ENCODE measurements around the gene CXCL14.

The CXCL14 gene

GRCh38 chr5:135578685-135579341 lies at the start of gene CXCL14:
Gene CXCL14, minus strand, starts transcription at chr5:135578991. Its CDS starts 213 bp downstream, at chr5:135578778.
- CTCF ChIA-PET, result interaction anchor here (7.2 kb wide), 1 partner anchor 12 kb away, joined by 36 read pairs; no protein-coding TSS in a partner anchor
- no peaks in the 10 kb centered on the region for H3K36me3 Mint-ChIP-seq
- H3K27me3 Mint-ChIP-seq, result peaks cover 81% of the 10 kb centered on the region
- H3K4me1 Mint-ChIP-seq, result peaks cover 2% of the 10 kb centered on the region
- no peak for DNase-seq
- no peak within 1 kb of the TSS for H3K4me3 Mint-ChIP-seq
- H3K27ac Mint-ChIP-seq, result no peak within 1 kb of the TSS
- H3K9me3 Mint-ChIP-seq, result no peaks in the 10 kb centered on the region

- Mint-ChIP-seq H3K4me1 (no peaks in the 10 kb centered on the region), H3K36me3 (no peaks in the 10 kb centered on the region), H3K9me3 (no peaks in the 10 kb centered on the region), H3K27ac (no peak overlapping the region), H3K27me3 (peaks cover 19% of the 10 kb centered on the region), H3K4me3 (no peak overlapping the region)
- CTCF ChIA-PET, result interaction anchor here (0.7 kb wide), 1 partner anchor 65 kb away, joined by 3 read pairs; no protein-coding TSS in a partner anchor
- DNase-seq, result no peak
Observed at GRCh38 chr5:135626636-135627035, 47.8 kb upstream of the CXCL14 start.

- peaks cover 19% of the 10 kb centered on the region for H3K27me3 Mint-ChIP-seq
- H3K4me1 Mint-ChIP-seq, result no peaks in the 10 kb centered on the region
- H3K36me3 Mint-ChIP-seq, result no peaks in the 10 kb centered on the region
- H3K27ac Mint-ChIP-seq, result no peak overlapping the region
- no peaks in the 10 kb centered on the region for H3K9me3 Mint-ChIP-seq
- no peak for DNase-seq
- CTCF ChIA-PET, result interaction anchor here (1.1 kb wide), 1 partner anchor 65 kb away, joined by 3 read pairs; no protein-coding TSS in a partner anchor
- H3K4me3 Mint-ChIP-seq, result no peak overlapping the region
Observed at GRCh38 chr5:135625961-135626360, 47.2 kb upstream of the CXCL14 start.

- Mint-ChIP-seq H3K27me3 (peaks cover 19% of the 10 kb centered on the region), H3K4me1 (no peaks in the 10 kb centered on the region), H3K27ac (no peak overlapping the region), H3K4me3 (no peak overlapping the region), H3K36me3 (no peaks in the 10 kb centered on the region), H3K9me3 (peaks cover 1% of the 10 kb centered on the region)
- CTCF ChIA-PET, result interaction anchor here (1.1 kb wide), 1 partner anchor 64 kb away, joined by 3 read pairs; no protein-coding TSS in a partner anchor
- no peak for DNase-seq
Observed at GRCh38 chr5:135625486-135625885, 46.7 kb upstream of the CXCL14 start.

- H3K9me3 Mint-ChIP-seq, result peaks cover 1% of the 10 kb centered on the region
- H3K27me3 Mint-ChIP-seq, result peaks cover 19% of the 10 kb centered on the region
- DNase-seq, result no peak
- CTCF ChIA-PET, result interaction anchor here (1.1 kb wide), 1 partner anchor 64 kb away, joined by 3 read pairs; no protein-coding TSS in a partner anchor
- H3K4me1 Mint-ChIP-seq, result no peaks in the 10 kb centered on the region
- H3K36me3 Mint-ChIP-seq, result no peaks in the 10 kb centered on the region
- no peak overlapping the region for H3K4me3 Mint-ChIP-seq
- H3K27ac Mint-ChIP-seq, result no peak overlapping the region
Observed at GRCh38 chr5:135625061-135625460, 46.3 kb upstream of the CXCL14 start.

GRCh38 chr5:135623186-135623715 lies 44.5 kb upstream of the CXCL14 start:
- no peak overlapping the region for H3K4me3 Mint-ChIP-seq
- CTCF ChIA-PET, result no interaction called here
- H3K4me1 Mint-ChIP-seq, result no peaks in the 10 kb centered on the region
- peaks cover 13% of the 10 kb centered on the region for H3K9me3 Mint-ChIP-seq
- DNase-seq, result no peak
- H3K27me3 Mint-ChIP-seq, result peaks cover 12% of the 10 kb centered on the region
- H3K27ac Mint-ChIP-seq, result no peak overlapping the region
- no peaks in the 10 kb centered on the region for H3K36me3 Mint-ChIP-seq

GRCh38 chr5:135615581-135616260 lies 36.9 kb upstream of the CXCL14 start:
- peaks cover 4% of the 10 kb centered on the region for H3K27me3 Mint-ChIP-seq
- no peak overlapping the region for H3K4me3 Mint-ChIP-seq
- H3K27ac Mint-ChIP-seq, result no peak overlapping the region
- H3K9me3 Mint-ChIP-seq, result peaks cover 15% of the 10 kb centered on the region
- H3K36me3 Mint-ChIP-seq, result no peaks in the 10 kb centered on the region
- no peaks in the 10 kb centered on the region for H3K4me1 Mint-ChIP-seq
- no peak for DNase-seq
- CTCF ChIA-PET, result no interaction called here

- Mint-ChIP-seq H3K4me1 (no peaks in the 10 kb centered on the region), H3K27me3 (peaks cover 4% of the 10 kb centered on the region), H3K9me3 (peaks cover 15% of the 10 kb centered on the region), H3K36me3 (no peaks in the 10 kb centered on the region), H3K4me3 (no peak overlapping the region), H3K27ac (no peak overlapping the region)
- no peak for DNase-seq
- CTCF ChIA-PET, result no interaction called here
Observed at GRCh38 chr5:135615171-135615570, 36.4 kb upstream of the CXCL14 start.

- DNase-seq, result no peak
- no peaks in the 10 kb centered on the region for H3K4me1 Mint-ChIP-seq
- CTCF ChIA-PET, result interaction anchor here (0.8 to 1.2 kb wide), 2 partner anchors 9 to 44 kb away, joined by 4 to 5 read pairs; no protein-coding TSS in a partner anchor
- no peak overlapping the region for H3K4me3 Mint-ChIP-seq
- H3K27me3 Mint-ChIP-seq, result peaks cover 17% of the 10 kb centered on the region
- H3K27ac Mint-ChIP-seq, result no peak overlapping the region
- H3K9me3 Mint-ChIP-seq, result no peaks in the 10 kb centered on the region
- no peaks in the 10 kb centered on the region for H3K36me3 Mint-ChIP-seq
Observed at GRCh38 chr5:135609981-135610380, 31.2 kb upstream of the CXCL14 start.

GRCh38 chr5:135608761-135609443 lies 30.1 kb upstream of the CXCL14 start:
- CTCF ChIA-PET, result interaction anchor here (0.8 to 1.2 kb wide), 2 partner anchors 10 to 43 kb away, joined by 4 to 5 read pairs; no protein-coding TSS in a partner anchor
- H3K4me3 Mint-ChIP-seq, result no peak overlapping the region
- DNase-seq, result no peak
- no peak overlapping the region for H3K27ac Mint-ChIP-seq
- no peaks in the 10 kb centered on the region for H3K4me1 Mint-ChIP-seq
- H3K36me3 Mint-ChIP-seq, result no peaks in the 10 kb centered on the region
- H3K9me3 Mint-ChIP-seq, result no peaks in the 10 kb centered on the region
- peaks cover 18% of the 10 kb centered on the region for H3K27me3 Mint-ChIP-seq

- H3K27me3 Mint-ChIP-seq, result peaks cover 22% of the 10 kb centered on the region
- no peaks in the 10 kb centered on the region for H3K36me3 Mint-ChIP-seq
- H3K4me1 Mint-ChIP-seq, result no peaks in the 10 kb centered on the region
- H3K4me3 Mint-ChIP-seq, result no peak overlapping the region
- CTCF ChIA-PET, result no interaction called here
- no peaks in the 10 kb centered on the region for H3K9me3 Mint-ChIP-seq
- H3K27ac Mint-ChIP-seq, result no peak overlapping the region
- no peak for DNase-seq
Observed at GRCh38 chr5:135608361-135608760, 29.6 kb upstream of the CXCL14 start.

GRCh38 chr5:135606431-135606830 lies 27.6 kb upstream of the CXCL14 start:
- Mint-ChIP-seq H3K27ac (no peak overlapping the region), H3K27me3 (peaks cover 25% of the 10 kb centered on the region), H3K36me3 (no peaks in the 10 kb centered on the region), H3K9me3 (no peaks in the 10 kb centered on the region), H3K4me1 (no peaks in the 10 kb centered on the region), H3K4me3 (no peak overlapping the region)
- CTCF ChIA-PET, result no interaction called here
- no peak for DNase-seq

- Mint-ChIP-seq H3K4me3 (no peak overlapping the region), H3K27me3 (peaks cover 26% of the 10 kb centered on the region), H3K9me3 (no peaks in the 10 kb centered on the region), H3K27ac (no peak overlapping the region), H3K36me3 (no peaks in the 10 kb centered on the region), H3K4me1 (no peaks in the 10 kb centered on the region)
- DNase-seq, result no peak
- CTCF ChIA-PET, result no interaction called here
Observed at GRCh38 chr5:135605221-135605620, 26.4 kb upstream of the CXCL14 start.

- Mint-ChIP-seq H3K4me3 (no peak overlapping the region), H3K27ac (no peak overlapping the region), H3K4me1 (no peaks in the 10 kb centered on the region), H3K36me3 (no peaks in the 10 kb centered on the region), H3K27me3 (peaks cover 26% of the 10 kb centered on the region), H3K9me3 (no peaks in the 10 kb centered on the region)
- CTCF ChIA-PET, result no interaction called here
- no peak for DNase-seq
Observed at GRCh38 chr5:135604056-135604455, 25.3 kb upstream of the CXCL14 start.
